GM21526 (cell line): ENCODE data around the gene RPL22.

Source experiments
- ATAC-seq: cut with Tn5 transposase; IDR thresholded peaks from one replicate; pipeline ENCODE4 v1.9.1; 2021; ENCODE audit warnings: moderate library complexity; ENCODE audit not compliant: unreplicated experiment, low FRiP score

The RPL22 gene

DNA sequence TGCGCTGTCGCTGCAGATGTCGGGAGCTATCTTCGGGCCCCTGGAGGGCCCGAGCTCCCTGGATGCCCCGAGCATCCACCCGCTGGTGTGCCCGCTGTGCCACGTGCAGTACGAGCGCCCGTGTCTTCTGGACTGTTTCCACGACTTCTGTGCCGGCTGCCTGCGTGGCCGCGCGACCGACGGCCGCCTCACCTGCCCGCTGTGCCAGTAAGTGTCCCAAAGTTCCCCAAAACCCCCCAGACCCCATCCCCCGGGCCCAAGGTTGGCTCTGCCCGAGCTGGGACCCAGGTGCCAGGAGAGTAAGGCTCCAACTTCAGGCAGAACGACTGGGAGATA is 7.1 kb upstream of the RPL22 start:
- no peak for ATAC-seq

DNA sequence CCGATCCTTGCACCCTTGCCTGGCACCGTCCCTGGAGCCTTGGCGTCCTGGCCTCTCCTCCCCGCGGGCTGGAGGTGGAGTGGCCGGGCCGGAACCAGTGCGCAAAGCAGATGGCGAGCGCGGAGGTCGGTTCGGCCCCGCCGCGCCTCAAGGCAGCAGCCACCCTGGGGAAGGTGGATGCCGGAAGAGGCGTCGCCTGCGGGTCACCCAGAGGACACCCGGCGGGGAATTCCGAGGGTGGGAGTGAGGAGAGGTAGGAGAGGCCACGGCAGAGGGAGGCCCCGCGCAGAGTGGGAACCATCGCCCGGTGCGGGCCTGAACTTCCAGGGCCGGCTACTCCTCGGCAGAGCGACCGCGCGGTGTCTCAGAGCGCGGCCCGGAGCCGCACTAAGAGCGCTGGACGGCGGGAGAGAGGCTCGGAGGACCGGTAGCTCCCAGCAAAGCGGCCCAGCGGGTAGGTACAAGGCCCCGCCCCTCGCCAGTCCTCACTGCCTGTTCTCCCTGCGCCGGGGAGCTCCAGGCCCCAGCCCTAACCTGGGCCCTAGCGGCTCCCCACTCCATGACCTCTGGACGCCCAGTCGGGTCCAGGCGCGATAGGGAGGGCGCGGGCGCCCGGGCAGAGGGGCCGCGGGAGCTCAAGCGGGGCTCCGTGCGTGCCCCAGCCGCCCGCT is 6.6 kb upstream of the RPL22 start, which contains the start of gene RNF207:
RNF207 (plus strand) TSS at position 271 of the 671 bp plus-strand sequence. CDS start 417 bp downstream, outside the sequence.
- ATAC-seq, result no peak

DNA sequence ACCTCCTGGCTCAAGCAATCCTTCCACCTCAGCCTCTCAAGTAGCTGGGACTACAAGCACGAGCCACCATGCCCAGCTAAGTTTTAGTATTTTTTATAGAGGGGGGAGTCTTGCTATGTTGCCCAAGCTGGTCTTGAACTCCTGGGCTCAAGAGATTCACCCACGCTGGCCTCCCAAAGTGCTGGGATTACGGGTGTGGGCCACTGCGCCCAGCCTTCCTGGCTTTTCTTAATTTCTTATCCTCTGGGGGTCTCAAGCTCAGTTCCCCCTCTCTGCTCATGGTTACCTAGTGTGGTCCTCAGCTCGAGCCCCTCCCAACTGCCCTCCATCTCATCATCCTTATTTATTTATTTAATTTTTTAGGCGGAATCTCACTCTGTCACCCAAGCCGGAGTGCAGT is 2.9 kb upstream of the RPL22 start:
- no peak for ATAC-seq

DNA sequence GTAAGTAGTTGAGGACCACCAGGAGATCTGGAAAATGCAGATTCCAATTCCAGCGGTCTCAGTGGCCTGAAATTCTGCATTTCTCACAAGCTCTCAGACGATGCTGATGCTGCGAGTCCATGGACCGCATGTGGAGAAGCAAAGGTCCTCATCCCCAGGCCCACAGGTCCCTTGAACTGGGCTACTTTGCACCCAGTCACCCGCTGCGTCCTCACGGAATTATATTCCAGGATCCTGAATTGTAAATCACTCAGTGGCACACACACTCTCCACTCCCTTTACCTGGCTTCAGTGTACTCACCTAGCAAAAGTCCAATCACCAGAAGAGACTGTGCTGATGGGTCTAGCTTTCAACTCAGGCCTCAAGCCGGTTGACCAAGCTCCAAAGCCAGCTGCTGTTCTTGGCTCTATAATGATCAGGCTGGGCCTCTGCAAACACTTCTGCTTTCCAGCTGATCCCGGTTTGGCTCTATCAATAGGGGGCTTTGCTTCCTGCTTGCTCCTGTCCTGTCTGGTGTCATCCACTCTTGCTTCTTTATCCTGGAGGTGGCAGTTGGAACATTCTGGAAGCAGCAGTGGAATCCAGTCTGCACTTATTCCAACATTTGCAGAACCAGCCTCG is 904 bp upstream of the RPL22 start:
- ATAC-seq, result no peak

DNA sequence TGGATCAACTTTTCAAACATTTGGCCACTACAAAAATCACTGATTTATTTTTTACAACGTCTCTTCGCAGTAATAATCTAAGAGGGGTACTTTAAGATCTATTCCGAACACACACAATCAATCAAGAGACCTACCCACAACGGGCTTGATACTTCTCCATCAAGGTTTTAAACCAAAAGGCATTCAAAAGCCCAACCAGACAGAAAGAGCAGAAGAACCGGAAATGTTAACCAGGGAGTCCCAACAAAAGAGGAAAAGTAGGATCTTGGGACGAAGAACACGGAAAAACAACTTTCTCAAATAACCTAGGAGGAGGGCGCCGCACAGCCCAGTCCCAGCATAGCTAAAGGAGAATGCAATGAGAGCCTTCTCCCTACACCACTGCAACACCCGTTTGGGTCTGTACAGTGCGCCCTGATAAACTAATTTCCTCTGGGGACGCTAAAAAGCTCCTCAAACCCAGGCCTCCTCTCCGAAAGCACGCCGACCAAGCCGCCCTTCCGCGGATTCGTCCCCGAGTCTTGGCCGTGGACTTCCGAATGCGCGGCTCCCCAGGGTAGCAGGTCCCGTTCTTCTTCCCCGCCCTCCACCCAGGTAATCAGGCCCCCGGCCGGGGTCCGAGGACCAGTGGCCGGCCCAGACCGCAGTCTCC is 623 bp downstream of the RPL22 start:
- ATAC-seq, result peak; percentile 14

DNA sequence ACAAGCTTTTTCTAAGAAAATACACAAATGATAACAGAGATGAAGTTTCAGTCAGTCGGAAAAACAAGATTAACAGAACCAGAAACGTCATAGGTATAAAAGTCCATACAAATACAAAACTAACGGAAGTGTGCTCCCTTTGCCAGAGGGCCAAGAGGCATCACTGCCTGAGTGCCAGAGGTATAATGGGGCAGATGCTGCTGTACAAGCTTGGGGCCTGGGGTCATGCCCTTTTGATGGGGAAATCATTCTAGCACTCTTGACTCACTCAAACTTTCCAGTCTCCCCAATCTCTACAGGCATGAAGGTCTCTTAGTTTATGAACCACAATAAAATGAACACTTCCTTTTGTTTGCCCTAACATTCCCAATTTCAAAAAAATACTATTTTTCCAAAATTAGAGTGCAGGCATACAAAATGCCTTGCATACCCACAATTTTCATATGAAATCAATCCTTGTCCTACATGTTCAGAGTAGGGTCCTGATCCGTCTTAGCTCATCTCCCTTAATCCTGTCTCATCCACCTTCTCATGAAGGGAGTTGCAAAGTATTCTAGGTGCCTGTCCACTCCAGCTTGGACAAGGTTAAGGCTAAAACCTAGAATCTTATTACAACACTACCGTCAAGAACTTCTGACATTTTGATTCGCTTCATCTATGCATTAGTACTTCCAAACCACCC is 1.5 kb downstream of the RPL22 start:
- no peak for ATAC-seq

DNA sequence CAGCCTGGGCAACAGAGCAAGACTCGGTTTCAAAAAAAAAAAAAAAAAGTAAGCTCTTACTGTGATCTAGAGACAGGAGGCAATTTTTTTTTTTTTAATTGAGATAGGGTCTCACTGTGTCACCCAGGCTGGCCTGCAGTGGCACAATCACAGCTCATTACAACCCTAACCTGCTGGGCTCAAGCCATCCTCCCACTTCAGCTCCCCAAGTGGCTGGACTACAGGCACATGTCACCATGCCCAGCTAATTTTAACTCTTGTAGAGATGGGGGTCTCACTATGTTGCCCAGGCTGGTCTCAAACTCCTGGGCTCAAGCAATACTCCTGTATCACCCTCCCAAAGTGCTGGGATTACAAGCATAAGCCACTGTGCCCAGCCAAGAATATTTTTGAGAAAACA is 7.4 kb downstream of the RPL22 start:
- ATAC-seq, result no peak

DNA sequence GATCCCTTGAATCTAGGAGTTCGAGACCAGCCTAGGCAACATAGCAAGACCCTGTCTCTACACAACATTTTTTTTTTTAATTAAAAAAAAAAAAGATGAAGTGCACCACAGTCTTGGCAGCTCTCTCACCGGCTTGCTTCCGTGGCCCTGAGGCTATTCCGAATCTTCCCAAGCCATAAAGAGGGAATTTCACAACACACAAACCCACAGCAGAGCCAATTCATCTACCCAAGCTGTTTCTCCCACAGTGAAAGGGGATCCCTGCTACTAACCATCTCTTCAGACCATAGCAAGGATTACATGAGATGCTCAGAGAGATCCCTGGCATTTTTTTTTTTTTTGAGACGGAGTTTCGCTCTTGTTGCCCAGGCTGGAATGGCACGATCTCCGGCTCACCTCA is 10.9 kb downstream of the RPL22 start:
- ATAC-seq, result no peak

DNA sequence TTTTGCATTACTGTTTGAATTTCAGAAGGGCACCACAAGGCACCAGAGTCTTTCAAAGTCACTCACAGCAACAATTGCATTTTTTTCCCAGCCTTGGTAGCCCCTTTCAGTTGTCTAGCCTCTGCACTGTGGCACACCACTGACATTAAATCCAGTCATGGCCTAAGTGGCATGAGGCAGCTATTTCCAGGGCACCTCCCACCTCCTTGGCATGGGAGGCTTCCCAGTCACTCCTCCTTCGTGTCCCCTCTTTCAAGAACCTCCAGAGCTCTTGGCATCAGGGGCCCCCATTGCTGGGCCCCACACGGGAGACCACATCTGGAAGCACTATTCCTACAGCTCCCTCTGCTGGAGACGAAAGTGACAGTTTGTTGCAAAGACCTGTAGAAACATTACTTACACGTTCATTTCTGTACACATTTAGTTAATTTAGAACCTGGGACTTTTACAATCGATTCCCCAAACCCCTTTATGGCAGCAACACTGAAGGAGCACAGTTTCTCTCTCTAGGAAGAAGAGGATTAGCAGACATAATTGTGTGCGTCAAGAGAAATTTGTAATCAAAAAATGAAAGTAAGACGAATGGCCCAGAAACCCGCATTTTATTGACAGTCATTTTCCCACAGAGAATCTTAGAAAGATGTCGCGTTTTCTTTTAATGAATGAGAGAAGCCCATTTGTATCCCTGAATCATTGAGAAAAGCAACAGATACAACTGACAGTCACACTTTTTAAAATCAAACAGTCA is 13.6 kb downstream of the RPL22 start:
- no peak for ATAC-seq

DNA sequence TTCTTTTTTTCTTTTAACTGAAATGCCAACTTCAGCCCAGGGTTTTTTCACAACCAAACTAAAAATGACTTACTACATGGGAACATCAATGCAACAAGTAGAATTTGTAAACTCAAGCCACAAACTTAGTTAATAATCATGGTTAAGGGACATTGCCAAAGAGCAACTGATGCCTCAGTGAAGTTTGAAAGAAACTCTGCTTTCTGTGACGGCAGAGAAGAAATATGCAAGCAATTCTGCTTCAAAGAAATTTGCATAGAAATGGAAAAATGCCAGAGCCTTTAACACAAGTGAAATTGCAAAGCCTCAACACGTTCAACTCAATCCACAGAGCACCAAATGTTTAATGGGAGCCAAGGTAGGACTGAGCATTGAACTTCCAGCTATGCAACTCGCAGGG is 14.2 kb downstream of the RPL22 start:
- no peak for ATAC-seq

DNA sequence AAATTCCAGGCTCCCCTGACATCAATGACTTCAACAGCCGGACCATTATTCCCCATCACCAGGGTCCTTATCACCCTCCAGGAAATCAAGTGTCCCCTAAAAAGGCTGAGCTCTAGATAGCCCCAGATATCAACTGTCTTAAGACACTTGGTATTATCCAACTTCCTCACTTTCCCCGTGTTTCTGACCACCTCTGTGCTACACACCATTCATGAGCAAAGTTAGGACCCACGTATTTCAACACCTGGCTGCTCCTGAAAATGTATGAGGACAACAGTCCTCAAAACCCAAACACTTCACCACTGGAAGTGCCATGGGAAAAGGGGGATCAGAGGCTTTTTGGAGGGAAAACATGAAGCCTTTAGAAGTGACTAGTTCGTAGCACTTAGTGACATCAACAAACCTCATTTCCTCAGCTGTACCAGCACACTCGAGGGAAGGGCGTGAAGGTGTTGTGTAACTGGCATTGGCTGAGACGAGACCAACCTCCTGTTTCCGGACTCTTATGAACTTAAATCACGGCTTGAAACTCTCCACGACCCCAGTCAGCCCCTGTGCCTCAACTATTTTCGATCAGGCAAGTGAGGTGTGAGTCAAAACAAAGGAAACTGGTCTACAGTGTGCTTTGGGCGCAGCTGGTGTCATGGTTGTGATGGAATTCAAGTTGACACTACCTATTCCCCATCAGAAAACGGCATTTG is 15.2 kb downstream of the RPL22 start:
- ATAC-seq, result no peak

DNA sequence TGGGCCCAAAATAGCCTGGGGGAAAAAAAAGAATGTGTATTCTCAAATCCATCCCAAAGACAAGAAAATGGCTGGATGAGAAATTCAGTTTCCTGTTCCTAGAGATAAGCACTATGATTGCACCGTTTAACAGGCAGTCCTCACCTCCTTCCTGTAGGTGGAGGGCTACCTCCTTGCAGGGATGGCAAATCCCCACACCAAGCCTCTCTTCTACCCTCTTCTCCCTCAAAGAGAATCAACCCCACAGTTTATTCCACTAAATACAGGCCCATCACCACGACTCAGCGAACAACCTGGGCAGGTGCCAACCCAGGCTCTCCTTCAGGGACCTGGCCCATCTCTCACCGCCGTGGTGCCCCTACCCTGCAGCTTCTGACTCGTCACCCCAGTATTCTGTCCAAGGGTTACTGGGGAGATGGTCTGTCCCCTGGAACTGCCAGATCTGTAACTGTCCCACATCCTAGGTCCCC is 15.8 kb downstream of the RPL22 start:
- ATAC-seq, result no peak

DNA sequence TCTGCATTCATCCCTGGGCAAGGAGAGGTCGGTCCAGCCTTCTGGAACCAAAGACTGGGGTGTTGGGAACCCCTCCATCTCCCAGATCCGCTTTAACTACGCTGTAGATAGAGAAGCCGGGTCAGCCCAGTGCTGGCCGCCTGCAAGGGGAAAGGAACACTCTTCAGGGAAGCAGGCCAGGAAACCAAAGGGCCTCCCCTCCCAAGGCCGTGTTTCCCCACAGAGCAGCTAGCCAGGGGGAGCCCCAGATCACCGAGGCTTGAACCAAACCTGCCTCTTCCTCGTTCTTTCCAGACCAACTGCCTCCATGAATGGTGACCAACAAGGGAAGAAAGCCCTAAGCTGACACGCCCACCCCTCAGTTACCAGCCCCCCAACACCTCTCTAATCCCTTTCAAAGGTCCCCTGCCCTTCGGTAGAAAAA is 18.0 kb downstream of the RPL22 start:
- ATAC-seq, result no peak

DNA sequence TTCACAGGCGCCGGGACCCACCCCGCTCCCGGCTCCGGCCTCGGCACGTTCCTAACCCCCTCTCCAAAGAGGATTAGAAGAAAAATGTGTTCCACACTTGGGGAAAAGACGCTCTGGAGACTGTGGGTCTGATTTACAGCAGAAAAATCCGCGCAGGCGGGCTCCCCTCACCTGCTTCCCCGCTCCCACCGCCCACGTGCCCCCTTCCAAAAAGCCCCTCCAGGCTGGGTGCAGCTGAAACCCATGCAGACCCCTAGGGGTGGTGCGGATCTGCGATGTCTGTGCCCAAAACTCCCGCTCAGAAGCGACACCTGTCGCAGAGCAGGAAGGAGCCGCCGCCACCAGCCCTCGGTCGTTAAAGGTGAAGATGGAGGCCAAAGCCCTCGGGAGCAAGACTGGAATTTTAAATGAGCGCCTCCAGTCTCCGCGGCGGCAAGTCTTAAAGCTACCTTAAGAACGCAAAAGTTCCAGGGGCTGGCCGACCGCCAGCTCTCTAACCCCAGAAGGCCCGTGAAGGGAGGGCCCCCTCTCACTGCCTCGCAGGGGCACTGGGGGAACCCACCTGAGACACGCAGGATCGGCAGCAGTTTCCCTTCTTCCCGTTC is 18.6 kb downstream of the RPL22 start:
- no peak for ATAC-seq

DNA sequence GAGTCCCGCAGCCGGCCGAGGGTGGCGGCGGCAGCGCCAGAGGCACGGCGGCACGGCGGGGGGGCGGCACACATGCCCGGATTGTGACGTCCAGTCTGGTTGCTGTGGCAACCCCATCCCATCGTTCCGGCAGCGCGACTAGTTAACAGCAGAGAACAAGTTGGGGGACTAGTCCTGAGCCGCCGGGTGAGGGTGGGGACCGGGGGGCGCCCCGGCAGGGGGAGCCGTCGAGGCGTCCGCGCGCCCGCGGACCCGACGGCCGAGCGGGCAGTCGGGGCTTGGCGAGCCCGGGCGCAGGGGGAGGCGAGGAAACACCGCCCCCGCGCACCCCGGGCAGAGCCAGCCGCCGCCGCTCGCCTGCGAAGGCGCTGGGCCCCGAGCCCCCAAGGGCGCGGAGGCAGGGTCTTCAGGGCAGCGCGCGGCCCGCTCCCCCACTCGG is 19.1 kb downstream of the RPL22 start, which contains the start of gene CHD5:
CHD5 (minus strand) TSS at position 54 of the 439 bp plus-strand sequence. CDS start 298 bp downstream, outside the sequence.
- ATAC-seq, result no peak

DNA sequence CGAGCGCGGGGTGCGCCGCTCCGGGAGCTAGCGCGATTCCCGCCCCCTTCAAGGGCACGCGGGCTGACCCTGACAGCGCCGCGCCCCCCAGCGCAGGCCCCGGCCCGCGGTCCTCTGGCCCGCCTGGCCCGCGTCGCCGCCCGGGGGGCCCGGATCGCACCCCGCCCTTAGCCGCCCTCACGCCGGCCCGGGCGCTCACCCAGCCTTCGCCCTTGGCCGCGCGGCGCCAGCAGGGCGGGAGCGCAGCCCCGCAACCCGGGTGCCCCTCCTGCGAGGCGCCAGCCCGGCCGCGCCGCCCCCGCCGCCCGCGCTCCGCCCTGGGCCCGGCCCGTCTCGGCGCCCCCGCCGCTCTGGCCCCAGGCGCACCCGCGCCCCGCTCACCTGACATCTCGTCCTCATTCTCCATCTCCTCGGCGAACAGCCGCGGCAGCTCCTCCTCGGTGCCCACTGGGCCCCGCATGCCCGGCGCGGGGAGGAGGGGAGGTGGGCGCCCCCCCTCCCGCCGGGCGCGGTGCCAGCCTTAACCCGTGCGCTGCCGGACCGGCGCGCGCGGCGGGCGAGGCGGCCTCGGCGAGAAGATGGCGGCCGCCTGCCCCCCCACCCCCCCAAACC is 19.7 kb downstream of the RPL22 start:
- no peak for ATAC-seq

DNA sequence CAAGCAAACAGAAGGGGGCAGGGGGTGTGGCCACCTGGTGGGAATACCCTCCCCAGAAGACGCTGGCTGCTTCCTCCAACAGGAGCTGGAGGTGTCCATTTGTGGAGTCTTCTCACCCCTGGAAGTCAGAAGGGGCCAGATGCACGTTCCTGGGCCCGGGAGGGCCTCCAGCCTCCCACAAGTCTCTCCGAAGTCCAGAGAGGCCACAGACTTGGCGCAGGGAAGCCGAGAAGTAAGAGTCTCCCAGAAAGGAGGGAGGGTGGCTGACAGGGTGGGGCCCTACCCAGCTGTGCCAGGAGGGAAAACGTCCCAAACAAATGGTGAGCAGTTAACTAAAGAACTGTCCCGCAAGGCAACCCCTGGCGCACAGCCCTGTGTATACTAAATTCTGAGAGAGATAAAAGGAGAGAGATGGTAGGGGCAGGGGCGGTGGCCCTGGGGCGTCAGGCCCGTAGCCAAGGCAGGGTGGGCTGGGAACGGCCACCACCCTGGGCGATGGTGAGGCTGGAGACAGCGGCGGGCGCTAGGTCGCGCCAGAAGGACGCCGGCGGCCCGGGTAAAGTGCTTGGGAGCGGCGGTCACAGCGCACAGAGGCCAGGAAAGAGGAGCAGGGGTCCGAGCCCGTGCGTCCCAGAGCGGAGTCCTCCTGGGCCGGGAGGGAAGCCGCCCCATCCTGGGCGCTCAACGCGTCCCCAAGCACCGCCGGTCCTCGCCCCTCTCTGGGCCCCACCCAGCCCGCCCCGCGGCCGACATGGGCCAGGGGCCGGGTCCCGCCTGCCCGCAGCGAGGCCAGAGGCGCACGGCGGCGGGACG is 20.4 kb downstream of the RPL22 start:
- no peak for ATAC-seq

DNA sequence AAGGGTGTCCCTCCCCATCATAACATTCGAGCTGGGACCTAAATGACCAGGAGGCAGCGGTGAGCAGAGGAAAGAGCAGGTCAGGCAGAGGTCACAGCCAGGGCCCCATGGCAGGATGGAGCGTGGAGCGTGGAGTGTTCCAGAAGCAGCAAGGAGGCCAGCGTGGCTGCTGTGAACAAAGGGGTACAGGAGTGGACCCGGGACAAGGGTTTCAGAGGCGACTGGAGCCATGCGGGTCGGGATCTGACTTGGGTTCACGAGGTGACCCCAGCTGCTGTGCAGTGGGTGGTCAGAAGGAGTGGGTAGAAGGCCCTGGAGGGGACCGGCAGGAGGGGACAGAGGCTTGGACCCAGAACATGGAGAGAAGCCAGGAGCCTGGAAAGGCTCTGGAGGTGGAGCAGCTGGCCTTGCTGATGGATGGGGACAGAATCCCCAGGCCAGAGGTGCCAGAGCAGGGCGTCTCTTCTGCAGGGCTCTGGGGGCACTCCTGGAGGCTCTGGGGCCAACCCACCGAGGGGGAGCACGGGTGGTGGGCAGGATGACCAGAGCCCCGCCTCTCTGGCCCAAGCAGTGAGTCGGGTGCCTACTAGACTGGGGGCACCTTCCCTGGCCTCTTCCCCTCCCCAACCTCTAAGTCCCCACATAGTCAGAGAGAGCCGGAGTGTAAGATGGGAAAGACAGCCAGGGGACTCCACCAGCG is 21.6 kb downstream of the RPL22 start:
- ATAC-seq, result no peak
